H9 (cell line): ENCODE results near the gene PNPLA1. TPM values are rescaled to one million over a fixed set of nuclear protein-coding genes. Genes with fewer than 3 reads are reported as not detected.

Experiments used
- DNase-seq: peaks from one replicate; pipeline ENCODE4 v3.0.0-alpha.2; 2017
- H2AFZ ChIP-seq: one replicate; pipeline ENCODE4 v1.6.1; 2013; ENCODE audit warnings: mild to moderate bottlenecking, low read length, control low read depth, moderate library complexity
- H2AK5ac ChIP-seq: 2 replicates; pipeline ENCODE4 v1.6.1; 2013; ENCODE audit warnings: low read length, control low read depth, mixed read lengths; ENCODE audit not compliant: insufficient read length
- H2BK120ac ChIP-seq: one replicate; pipeline ENCODE4 v1.6.1; 2013; ENCODE audit warnings: low read depth, mild to moderate bottlenecking, low read length, control low read depth, inconsistent platforms; ENCODE audit not compliant: poor library complexity, severe bottlenecking
- H2BK12ac ChIP-seq: 2 replicates; pipeline ENCODE4 v1.6.1; 2013; ENCODE audit warnings: low read length, control low read depth, mixed read lengths, low read depth; ENCODE audit not compliant: insufficient read length
- H2BK15ac ChIP-seq: 2 replicates; pipeline ENCODE4 v1.6.1; 2013; ENCODE audit warnings: low read depth, low read length, control low read depth
- H2BK20ac ChIP-seq: one replicate; pipeline ENCODE4 v1.6.1; 2013; ENCODE audit warnings: low read depth, mild to moderate bottlenecking, low read length, control low read depth, inconsistent platforms; ENCODE audit not compliant: poor library complexity, severe bottlenecking
- H2BK5ac ChIP-seq: 2 replicates; pipeline ENCODE4 v1.6.1; 2013; ENCODE audit warnings: low read length, control low read depth, mixed read lengths; ENCODE audit not compliant: insufficient read length
- H3K14ac ChIP-seq: 2 replicates; pipeline ENCODE4 v1.6.1; 2013; ENCODE audit warnings: low read length, control low read depth; ENCODE audit not compliant: insufficient read depth
- H3K18ac ChIP-seq: 2 replicates; pipeline ENCODE4 v1.6.1; 2013; ENCODE audit warnings: low read depth, mild to moderate bottlenecking, mixed read lengths, low read length, control low read depth; ENCODE audit not compliant: insufficient read length
- H3K23ac ChIP-seq: 2 replicates; pipeline ENCODE4 v1.6.1; 2013; ENCODE audit warnings: low read length, control low read depth, mixed read lengths, low read depth; ENCODE audit not compliant: insufficient read length
- H3K23me2 ChIP-seq: 2 replicates; pipeline ENCODE4 v1.6.1; 2013; ENCODE audit warnings: low read depth, mild to moderate bottlenecking, mixed read lengths, low read length, control low read depth; ENCODE audit not compliant: insufficient read length, poor library complexity, severe bottlenecking
- H3K27ac ChIP-seq: 2 replicates; pipeline ENCODE4 v1.5.1; 2013; ENCODE audit warnings: low read length, control low read depth, mixed read lengths, low read depth; ENCODE audit not compliant: insufficient read length
- H3K27me3 ChIP-seq: 2 replicates; pipeline ENCODE4 v1.6.1; 2013; ENCODE audit warnings: low read length, control low read depth, inconsistent platforms; ENCODE audit not compliant: insufficient read depth
- H3K4ac ChIP-seq: 2 replicates; pipeline ENCODE4 v1.6.1; 2013; ENCODE audit warnings: low read depth, mild to moderate bottlenecking, control low read depth, inconsistent platforms, low read length, moderate library complexity
- H3K4me1 ChIP-seq: 2 replicates; pipeline ENCODE4 v1.6.1; 2013; ENCODE audit warnings: low read length, control low read depth, inconsistent platforms; ENCODE audit not compliant: insufficient read depth
- H3K4me2 ChIP-seq: 2 replicates; pipeline ENCODE4 v1.6.1; 2013; ENCODE audit warnings: low read length, control low read depth, mixed read lengths; ENCODE audit not compliant: insufficient read length, insufficient read depth
- H3K56ac ChIP-seq: 2 replicates; pipeline ENCODE4 v1.6.1; 2013; ENCODE audit warnings: low read depth, mild to moderate bottlenecking, mixed read lengths, low read length, control low read depth; ENCODE audit not compliant: insufficient read length
- H3K79me1 ChIP-seq: 2 replicates; pipeline ENCODE4 v1.6.1; 2013; ENCODE audit warnings: low read depth, mild to moderate bottlenecking, moderate library complexity, low read length, control low read depth, inconsistent platforms; ENCODE audit not compliant: insufficient read depth, poor library complexity, severe bottlenecking
- H3K79me2 ChIP-seq: 2 replicates; pipeline ENCODE4 v1.6.1; 2013; ENCODE audit warnings: low read length, control low read depth, inconsistent platforms; ENCODE audit not compliant: insufficient read depth
- H3K9ac ChIP-seq: 2 replicates; pipeline ENCODE4 v1.6.1; 2013; ENCODE audit warnings: low read length, control low read depth, mixed read lengths; ENCODE audit not compliant: insufficient read length; ENCODE audit errors: extremely low read depth
- H3K9me3 ChIP-seq: one replicate; pipeline ENCODE4 v1.6.1; 2013; ENCODE audit warnings: low read depth, low read length, inconsistent platforms; ENCODE audit not compliant: control insufficient read depth
- H3T11ph ChIP-seq: one replicate; pipeline ENCODE4 v1.6.1; 2013; ENCODE audit warnings: mild to moderate bottlenecking, low read length, control low read depth, inconsistent platforms
- H4K20me1 ChIP-seq: one replicate; pipeline ENCODE4 v1.6.1; 2013; ENCODE audit not compliant: control insufficient read depth, insufficient read length, insufficient read depth
- H4K5ac ChIP-seq: 2 replicates; pipeline ENCODE4 v1.6.1; 2013; ENCODE audit warnings: low read depth, mild to moderate bottlenecking, mixed read lengths, low read length, control low read depth; ENCODE audit not compliant: insufficient read length
- H4K8ac ChIP-seq: replicated peaks from 2 replicates; pipeline ENCODE4 v1.6.1; 2013; ENCODE audit warnings: low read length, control low read depth, mixed read lengths, low read depth; ENCODE audit not compliant: insufficient read length
- H4K91ac ChIP-seq: 2 replicates; pipeline ENCODE4 v1.6.1; 2013; ENCODE audit warnings: low read depth, mild to moderate bottlenecking, moderate library complexity, mixed read lengths, low read length, control low read depth; ENCODE audit not compliant: insufficient read length
- H3K27ac Mint-ChIP-seq, 3 experiments: 2 replicates in 2 of 3; 3 replicates in 1 of 3; pipeline ENCODE4 v1.8.0; 2020 to 2021; ENCODE audit warnings: mixed read lengths in 3 of 3, mild to moderate bottlenecking in 1 of 3, moderate library complexity in 1 of 3
- H3K27me3 Mint-ChIP-seq: 2 replicates; pipeline ENCODE4 v1.8.0; 2021; ENCODE audit warnings: low read depth, mild to moderate bottlenecking, moderate library complexity, mixed read lengths
- H3K36me3 Mint-ChIP-seq, 3 experiments: 2 replicates in 2 of 3; 3 replicates in 1 of 3; pipeline ENCODE4 v1.8.0; 2020 to 2021; ENCODE audit warnings: low read depth in 3 of 3, mixed read lengths in 3 of 3; ENCODE audit not compliant: insufficient read depth in 1 of 3
- H3K4me1 Mint-ChIP-seq, 2 experiments: 2 replicates each; pipeline ENCODE4 v1.8.0; 2020; ENCODE audit warnings: mixed read lengths in 2 of 2
- H3K4me3 Mint-ChIP-seq, 2 experiments: 2 replicates in 1 of 2; 3 replicates in 1 of 2; pipeline ENCODE4 v1.8.0; 2020 to 2021; ENCODE audit warnings: mild to moderate bottlenecking in 2 of 2, mixed read lengths in 2 of 2, moderate library complexity in 1 of 2
- H3K9me3 Mint-ChIP-seq, 2 experiments: 2 replicates in 1 of 2; 3 replicates in 1 of 2; pipeline ENCODE4 v1.8.0; 2020; ENCODE audit warnings: mild to moderate bottlenecking in 2 of 2, mixed read lengths in 2 of 2, moderate library complexity in 1 of 2
- WGBS: extraction: QIAGEN DNeasy Blood & Tissue Kit; methylation state at CpG from one replicate; pipeline ENCODE4 v1.1.7; 2013; ENCODE audit warnings: missing lambda C conversion rate, low lambda C conversion rate, mixed read lengths; ENCODE audit not compliant: insufficient read length; ENCODE audit errors: extremely low coverage; 5-methylcytosine and 5-hydroxymethylcytosine counted together
- total RNA-seq: library from RNA; stranded (reverse); gene quantifications from 2 replicates; pipeline ENCODE4 v1.2.1, GENCODE V29; 2021
- TF ChIP-seq, protein P1 (sequence below): fragments of 200-600 bp; sonication (generic); conservative IDR thresholded peaks from 3 replicates; pipeline ENCODE4 v1.8.0; 2021; ENCODE audit warnings: antibody characterized with exemption, mild to moderate bottlenecking

The PNPLA1 gene
- total RNA-seq, 1 experiment from 2014 or later: 0.09 TPM

- no peak overlapping the region for H4K8ac ChIP-seq
- H3K27me3 Mint-ChIP-seq: peaks cover 42% of the 10 kb centered on the region
- no peak overlapping the region for H3K23ac ChIP-seq
- H3K27ac ChIP-seq: no peak overlapping the region
- no peak overlapping the region for H3K4me2 ChIP-seq
- no peaks in the 10 kb centered on the region for H3K9me3 ChIP-seq
- no peak overlapping the region for H3K9ac ChIP-seq
- H2BK120ac ChIP-seq: no peak overlapping the region
- no peak overlapping the region for H4K5ac ChIP-seq
- no peak overlapping the region for H3K18ac ChIP-seq
- TF ChIP-seq, protein P1, sequence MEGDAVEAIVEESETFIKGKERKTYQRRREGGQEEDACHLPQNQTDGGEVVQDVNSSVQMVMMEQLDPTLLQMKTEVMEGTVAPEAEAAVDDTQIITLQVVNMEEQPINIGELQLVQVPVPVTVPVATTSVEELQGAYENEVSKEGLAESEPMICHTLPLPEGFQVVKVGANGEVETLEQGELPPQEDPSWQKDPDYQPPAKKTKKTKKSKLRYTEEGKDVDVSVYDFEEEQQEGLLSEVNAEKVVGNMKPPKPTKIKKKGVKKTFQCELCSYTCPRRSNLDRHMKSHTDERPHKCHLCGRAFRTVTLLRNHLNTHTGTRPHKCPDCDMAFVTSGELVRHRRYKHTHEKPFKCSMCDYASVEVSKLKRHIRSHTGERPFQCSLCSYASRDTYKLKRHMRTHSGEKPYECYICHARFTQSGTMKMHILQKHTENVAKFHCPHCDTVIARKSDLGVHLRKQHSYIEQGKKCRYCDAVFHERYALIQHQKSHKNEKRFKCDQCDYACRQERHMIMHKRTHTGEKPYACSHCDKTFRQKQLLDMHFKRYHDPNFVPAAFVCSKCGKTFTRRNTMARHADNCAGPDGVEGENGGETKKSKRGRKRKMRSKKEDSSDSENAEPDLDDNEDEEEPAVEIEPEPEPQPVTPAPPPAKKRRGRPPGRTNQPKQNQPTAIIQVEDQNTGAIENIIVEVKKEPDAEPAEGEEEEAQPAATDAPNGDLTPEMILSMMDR: no peak
- no peak overlapping the region for H3K27ac Mint-ChIP-seq
- no peak overlapping the region for H3K56ac ChIP-seq
- H2BK12ac ChIP-seq: no peak overlapping the region
- no peaks in the 10 kb centered on the region for H3K4me1 ChIP-seq
- no peak overlapping the region for H2AFZ ChIP-seq
- H3K4ac ChIP-seq: no peak overlapping the region
- no peaks in the 10 kb centered on the region for H3K36me3 Mint-ChIP-seq
- H3K23me2 ChIP-seq: no peaks in the 10 kb centered on the region
- H3T11ph ChIP-seq: no peak overlapping the region
- H3K14ac ChIP-seq: no peak overlapping the region
- no peaks in the 10 kb centered on the region for H4K20me1 ChIP-seq
- no peak overlapping the region for H4K91ac ChIP-seq
- no peak for DNase-seq
- H2BK20ac ChIP-seq: no peak overlapping the region
- H3K79me1 ChIP-seq: no peaks in the 10 kb centered on the region
- H2AK5ac ChIP-seq: no peak overlapping the region
- H3K4me1 Mint-ChIP-seq: peaks cover 8% of the 10 kb centered on the region in 2 experiments
- no peaks in the 10 kb centered on the region for H3K27me3 ChIP-seq
- no peaks in the 10 kb centered on the region for H3K9me3 Mint-ChIP-seq
- no CpG with 5 or more reads among the region's 1 CpG for WGBS
- H3K4me3 Mint-ChIP-seq: no peak overlapping the region
- H3K79me2 ChIP-seq: no peaks in the 10 kb centered on the region
- no peak overlapping the region for H2BK5ac ChIP-seq
- H2BK15ac ChIP-seq: no peak overlapping the region
These were observed 15.9 kb downstream of the PNPLA1 start for GRCh38 chr6:36285797-36286196.
